H9 (cell line): ENCODE results near the gene GDPD2. TPM values are rescaled to one million over a fixed set of nuclear protein-coding genes. Genes with fewer than 3 reads are reported as not detected.

Source experiments
- DNase-seq: peaks from one replicate; pipeline ENCODE4 v3.0.0-alpha.2; 2017
- H2AFZ ChIP-seq: one replicate; pipeline ENCODE4 v1.6.1; 2013; ENCODE audit warnings: mild to moderate bottlenecking, low read length, control low read depth, moderate library complexity
- H2AK5ac ChIP-seq: 2 replicates; pipeline ENCODE4 v1.6.1; 2013; ENCODE audit warnings: low read length, control low read depth, mixed read lengths; ENCODE audit not compliant: insufficient read length
- H2BK120ac ChIP-seq: one replicate; pipeline ENCODE4 v1.6.1; 2013; ENCODE audit warnings: low read depth, mild to moderate bottlenecking, low read length, control low read depth, inconsistent platforms; ENCODE audit not compliant: poor library complexity, severe bottlenecking
- H2BK12ac ChIP-seq: 2 replicates; pipeline ENCODE4 v1.6.1; 2013; ENCODE audit warnings: low read length, control low read depth, mixed read lengths, low read depth; ENCODE audit not compliant: insufficient read length
- H2BK15ac ChIP-seq: 2 replicates; pipeline ENCODE4 v1.6.1; 2013; ENCODE audit warnings: low read depth, low read length, control low read depth
- H2BK20ac ChIP-seq: one replicate; pipeline ENCODE4 v1.6.1; 2013; ENCODE audit warnings: low read depth, mild to moderate bottlenecking, low read length, control low read depth, inconsistent platforms; ENCODE audit not compliant: poor library complexity, severe bottlenecking
- H2BK5ac ChIP-seq: 2 replicates; pipeline ENCODE4 v1.6.1; 2013; ENCODE audit warnings: low read length, control low read depth, mixed read lengths; ENCODE audit not compliant: insufficient read length
- H3K14ac ChIP-seq: 2 replicates; pipeline ENCODE4 v1.6.1; 2013; ENCODE audit warnings: low read length, control low read depth; ENCODE audit not compliant: insufficient read depth
- H3K18ac ChIP-seq: 2 replicates; pipeline ENCODE4 v1.6.1; 2013; ENCODE audit warnings: low read depth, mild to moderate bottlenecking, mixed read lengths, low read length, control low read depth; ENCODE audit not compliant: insufficient read length
- H3K23ac ChIP-seq: 2 replicates; pipeline ENCODE4 v1.6.1; 2013; ENCODE audit warnings: low read length, control low read depth, mixed read lengths, low read depth; ENCODE audit not compliant: insufficient read length
- H3K23me2 ChIP-seq: 2 replicates; pipeline ENCODE4 v1.6.1; 2013; ENCODE audit warnings: low read depth, mild to moderate bottlenecking, mixed read lengths, low read length, control low read depth; ENCODE audit not compliant: insufficient read length, poor library complexity, severe bottlenecking
- H3K27ac ChIP-seq: 2 replicates; pipeline ENCODE4 v1.5.1; 2013; ENCODE audit warnings: low read length, control low read depth, mixed read lengths, low read depth; ENCODE audit not compliant: insufficient read length
- H3K27me3 ChIP-seq: 2 replicates; pipeline ENCODE4 v1.6.1; 2013; ENCODE audit warnings: low read length, control low read depth, inconsistent platforms; ENCODE audit not compliant: insufficient read depth
- H3K4ac ChIP-seq: 2 replicates; pipeline ENCODE4 v1.6.1; 2013; ENCODE audit warnings: low read depth, mild to moderate bottlenecking, control low read depth, inconsistent platforms, low read length, moderate library complexity
- H3K4me1 ChIP-seq: 2 replicates; pipeline ENCODE4 v1.6.1; 2013; ENCODE audit warnings: low read length, control low read depth, inconsistent platforms; ENCODE audit not compliant: insufficient read depth
- H3K4me2 ChIP-seq: 2 replicates; pipeline ENCODE4 v1.6.1; 2013; ENCODE audit warnings: low read length, control low read depth, mixed read lengths; ENCODE audit not compliant: insufficient read length, insufficient read depth
- H3K56ac ChIP-seq: 2 replicates; pipeline ENCODE4 v1.6.1; 2013; ENCODE audit warnings: low read depth, mild to moderate bottlenecking, mixed read lengths, low read length, control low read depth; ENCODE audit not compliant: insufficient read length
- H3K79me1 ChIP-seq: 2 replicates; pipeline ENCODE4 v1.6.1; 2013; ENCODE audit warnings: low read depth, mild to moderate bottlenecking, moderate library complexity, low read length, control low read depth, inconsistent platforms; ENCODE audit not compliant: insufficient read depth, poor library complexity, severe bottlenecking
- H3K79me2 ChIP-seq: 2 replicates; pipeline ENCODE4 v1.6.1; 2013; ENCODE audit warnings: low read length, control low read depth, inconsistent platforms; ENCODE audit not compliant: insufficient read depth
- H3K9ac ChIP-seq: 2 replicates; pipeline ENCODE4 v1.6.1; 2013; ENCODE audit warnings: low read length, control low read depth, mixed read lengths; ENCODE audit not compliant: insufficient read length; ENCODE audit errors: extremely low read depth
- H3K9me3 ChIP-seq: one replicate; pipeline ENCODE4 v1.6.1; 2013; ENCODE audit warnings: low read depth, low read length, inconsistent platforms; ENCODE audit not compliant: control insufficient read depth
- H3T11ph ChIP-seq: one replicate; pipeline ENCODE4 v1.6.1; 2013; ENCODE audit warnings: mild to moderate bottlenecking, low read length, control low read depth, inconsistent platforms
- H4K20me1 ChIP-seq: one replicate; pipeline ENCODE4 v1.6.1; 2013; ENCODE audit not compliant: control insufficient read depth, insufficient read length, insufficient read depth
- H4K5ac ChIP-seq: 2 replicates; pipeline ENCODE4 v1.6.1; 2013; ENCODE audit warnings: low read depth, mild to moderate bottlenecking, mixed read lengths, low read length, control low read depth; ENCODE audit not compliant: insufficient read length
- H4K8ac ChIP-seq: replicated peaks from 2 replicates; pipeline ENCODE4 v1.6.1; 2013; ENCODE audit warnings: low read length, control low read depth, mixed read lengths, low read depth; ENCODE audit not compliant: insufficient read length
- H4K91ac ChIP-seq: 2 replicates; pipeline ENCODE4 v1.6.1; 2013; ENCODE audit warnings: low read depth, mild to moderate bottlenecking, moderate library complexity, mixed read lengths, low read length, control low read depth; ENCODE audit not compliant: insufficient read length
- H3K27ac Mint-ChIP-seq, 3 experiments: 2 replicates in 2 of 3; 3 replicates in 1 of 3; pipeline ENCODE4 v1.8.0; 2020 to 2021; ENCODE audit warnings: mixed read lengths in 3 of 3, mild to moderate bottlenecking in 1 of 3, moderate library complexity in 1 of 3
- H3K27me3 Mint-ChIP-seq: 2 replicates; pipeline ENCODE4 v1.8.0; 2021; ENCODE audit warnings: low read depth, mild to moderate bottlenecking, moderate library complexity, mixed read lengths
- H3K36me3 Mint-ChIP-seq, 3 experiments: 2 replicates in 2 of 3; 3 replicates in 1 of 3; pipeline ENCODE4 v1.8.0; 2020 to 2021; ENCODE audit warnings: low read depth in 3 of 3, mixed read lengths in 3 of 3; ENCODE audit not compliant: insufficient read depth in 1 of 3
- H3K4me1 Mint-ChIP-seq, 2 experiments: 2 replicates each; pipeline ENCODE4 v1.8.0; 2020; ENCODE audit warnings: mixed read lengths in 2 of 2
- H3K4me3 Mint-ChIP-seq, 2 experiments: 2 replicates in 1 of 2; 3 replicates in 1 of 2; pipeline ENCODE4 v1.8.0; 2020 to 2021; ENCODE audit warnings: mild to moderate bottlenecking in 2 of 2, mixed read lengths in 2 of 2, moderate library complexity in 1 of 2
- H3K9me3 Mint-ChIP-seq, 2 experiments: 2 replicates in 1 of 2; 3 replicates in 1 of 2; pipeline ENCODE4 v1.8.0; 2020; ENCODE audit warnings: mild to moderate bottlenecking in 2 of 2, mixed read lengths in 2 of 2, moderate library complexity in 1 of 2
- WGBS: extraction: QIAGEN DNeasy Blood & Tissue Kit; methylation state at CpG from one replicate; pipeline ENCODE4 v1.1.7; 2013; ENCODE audit warnings: missing lambda C conversion rate, low lambda C conversion rate, mixed read lengths; ENCODE audit not compliant: insufficient read length; ENCODE audit errors: extremely low coverage; 5-methylcytosine and 5-hydroxymethylcytosine counted together
- total RNA-seq: library from RNA; stranded (reverse); gene quantifications from 2 replicates; pipeline ENCODE4 v1.2.1, GENCODE V29; 2021
- TF ChIP-seq, protein P1 (sequence below): fragments of 200-600 bp; sonication (generic); conservative IDR thresholded peaks from 3 replicates; pipeline ENCODE4 v1.8.0; 2021; ENCODE audit warnings: antibody characterized with exemption, mild to moderate bottlenecking

The GDPD2 gene
- total RNA-seq, 1 experiment from 2014 or later = 13.9 TPM

DNA sequence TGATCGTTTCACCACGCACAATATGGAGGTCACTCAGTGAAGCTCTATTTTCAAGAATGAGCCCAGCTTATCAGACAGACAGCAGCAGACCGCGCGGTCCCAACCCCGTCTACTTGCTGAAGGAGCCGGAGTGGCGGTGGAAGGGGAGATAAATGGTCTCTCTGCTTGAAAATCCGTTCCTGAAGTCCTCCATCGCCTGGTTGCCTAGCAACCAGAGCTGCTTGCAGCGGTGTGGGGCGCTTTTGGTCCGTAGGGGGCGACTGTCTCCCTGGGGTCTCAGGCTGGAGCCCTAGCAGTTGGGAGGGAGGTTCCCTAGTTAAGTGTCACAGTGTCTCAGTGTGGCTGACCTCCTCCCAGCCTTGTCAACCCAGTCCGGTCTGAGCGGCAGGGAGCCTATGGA, 13.2 kb downstream of the GDPD2 start:
- peaks cover 71 to 77% of the 10 kb centered on the region in 2 experiments for H3K9me3 Mint-ChIP-seq
- H3K18ac ChIP-seq = no peak overlapping the region
- H3K4me2 ChIP-seq = no peak overlapping the region
- H2AK5ac ChIP-seq = no peak overlapping the region
- H3K27ac Mint-ChIP-seq = no peak overlapping the region
- H4K20me1 ChIP-seq = no peaks in the 10 kb centered on the region
- H3K4me1 ChIP-seq = no peaks in the 10 kb centered on the region; the same call in 1 of the 2 replicates
- no peak overlapping the region for H3K23ac ChIP-seq
- H4K8ac ChIP-seq = no peak overlapping the region
- no peak overlapping the region for H3K56ac ChIP-seq
- H2BK120ac ChIP-seq = no peak overlapping the region
- no peak overlapping the region for H3T11ph ChIP-seq
- no peak overlapping the region for H4K5ac ChIP-seq
- H3K14ac ChIP-seq = no peak overlapping the region
- H3K23me2 ChIP-seq = peaks cover 10% of the 10 kb centered on the region
- H4K91ac ChIP-seq = no peak overlapping the region
- H3K79me1 ChIP-seq = no peaks in the 10 kb centered on the region
- H2BK12ac ChIP-seq = no peak overlapping the region
- no peak overlapping the region for H2BK20ac ChIP-seq
- TF ChIP-seq, protein P1, sequence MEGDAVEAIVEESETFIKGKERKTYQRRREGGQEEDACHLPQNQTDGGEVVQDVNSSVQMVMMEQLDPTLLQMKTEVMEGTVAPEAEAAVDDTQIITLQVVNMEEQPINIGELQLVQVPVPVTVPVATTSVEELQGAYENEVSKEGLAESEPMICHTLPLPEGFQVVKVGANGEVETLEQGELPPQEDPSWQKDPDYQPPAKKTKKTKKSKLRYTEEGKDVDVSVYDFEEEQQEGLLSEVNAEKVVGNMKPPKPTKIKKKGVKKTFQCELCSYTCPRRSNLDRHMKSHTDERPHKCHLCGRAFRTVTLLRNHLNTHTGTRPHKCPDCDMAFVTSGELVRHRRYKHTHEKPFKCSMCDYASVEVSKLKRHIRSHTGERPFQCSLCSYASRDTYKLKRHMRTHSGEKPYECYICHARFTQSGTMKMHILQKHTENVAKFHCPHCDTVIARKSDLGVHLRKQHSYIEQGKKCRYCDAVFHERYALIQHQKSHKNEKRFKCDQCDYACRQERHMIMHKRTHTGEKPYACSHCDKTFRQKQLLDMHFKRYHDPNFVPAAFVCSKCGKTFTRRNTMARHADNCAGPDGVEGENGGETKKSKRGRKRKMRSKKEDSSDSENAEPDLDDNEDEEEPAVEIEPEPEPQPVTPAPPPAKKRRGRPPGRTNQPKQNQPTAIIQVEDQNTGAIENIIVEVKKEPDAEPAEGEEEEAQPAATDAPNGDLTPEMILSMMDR = peak; percentile 59; the same call in 2 of the 3 replicates
- peak; percentile 72 for DNase-seq
- WGBS = no CpG with 5 or more reads among the region's 16 CpGs
- H3K79me2 ChIP-seq = no peaks in the 10 kb centered on the region
- peaks cover 32% of the 10 kb centered on the region for H3K9me3 ChIP-seq
- H2AFZ ChIP-seq = no peak overlapping the region
- H3K27me3 Mint-ChIP-seq = peaks cover 5% of the 10 kb centered on the region
- no peak overlapping the region for H3K27ac ChIP-seq
- H2BK15ac ChIP-seq = no peak overlapping the region
- H3K4me3 Mint-ChIP-seq = peak overlapping the region in 1 of 2 experiments; percentile 71; a peak in 3 of 5 replicates
- no peaks in the 10 kb centered on the region for H3K27me3 ChIP-seq
- H3K9ac ChIP-seq = no peak overlapping the region
- no peak overlapping the region for H2BK5ac ChIP-seq
- H3K4ac ChIP-seq = no peak overlapping the region
- H3K36me3 Mint-ChIP-seq = peaks cover 0 to 13% (median 5%) of the 10 kb centered on the region in 3 experiments; a peak in 4 of 7 replicates
- H3K4me1 Mint-ChIP-seq = peaks cover 15 to 23% of the 10 kb centered on the region in 2 experiments
